OCI-LY7 (cell line): Measurements from ENCODE around the gene GTPBP4.

Experiments
- CTCF ChIP-seq: fragments of 200-600 bp; sonication (generic); conservative IDR thresholded peaks from 2 replicates; pipeline ENCODE4 v1.5.1; 2014; ENCODE audit warnings: mild to moderate bottlenecking, antibody characterized with exemption, low read length, moderate library complexity, mixed read lengths
- EZH2phosphoT487 ChIP-seq: fragments of 200-600 bp; sonication (generic); IDR thresholded peaks from 2 replicates; pipeline ENCODE4 v1.6.1; 2018; ENCODE audit warnings: low read depth, borderline replicate concordance, mild to moderate bottlenecking, mixed run types, antibody characterized with exemption, low read length, moderate library complexity, mixed read lengths

- TF ChIP-seq CTCF (no peak), EZH2phosphoT487 (no peak)
Measured at GRCh38 chr10:974038-974784, 14.0 kb upstream of the GTPBP4 start.
